SU-DHL-6 (cell line): ENCODE data around the gene NCOR2.

ENCODE experiments used
- CTCF ChIP-seq: fragments of 200-600 bp; sonication (generic); IDR thresholded peaks from one replicate; pipeline ENCODE4 v1.5.1; 2017; ENCODE audit warnings: antibody characterized with exemption, mild to moderate bottlenecking, low read length, moderate library complexity; ENCODE audit not compliant: insufficient read depth, poor library complexity, severe bottlenecking
- EZH2phosphoT487 ChIP-seq: fragments of 200-600 bp; sonication (generic), shearing (Covaris generic); conservative IDR thresholded peaks from 2 replicates; pipeline ENCODE4 v1.6.1; 2018; ENCODE audit warnings: mild to moderate bottlenecking, antibody characterized with exemption, low read length, moderate library complexity, mixed read lengths

DNA sequence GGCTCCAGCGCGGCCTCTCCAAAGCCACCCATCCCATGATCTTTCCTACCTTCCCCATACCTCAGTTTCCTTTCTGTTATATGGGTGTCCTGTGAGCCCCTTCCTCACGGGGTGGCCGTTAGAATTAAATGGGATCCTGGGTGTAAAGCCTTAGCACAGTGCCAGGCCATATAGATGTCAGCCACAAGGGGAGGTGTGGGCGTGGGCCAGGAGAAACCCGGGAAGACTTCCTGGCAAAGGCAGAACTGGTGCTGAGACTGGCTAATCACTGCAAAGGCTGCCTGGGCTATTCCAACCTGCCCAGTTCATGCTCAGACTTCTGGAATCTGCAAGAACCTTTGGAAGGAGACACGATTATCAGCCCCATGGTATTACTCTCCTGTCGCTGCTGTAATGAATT lies 11.0 kb upstream of the NCOR2 start:
- no peak for TF ChIP-seq CTCF
- no peak for TF ChIP-seq EZH2phosphoT487
